Tibial artery (tissue), 4 donors: ENCODE measurements around the gene GRM8.

Experiments
- DNase-seq, 2 donors: peaks; one replicate each; pipeline ENCODE4 v3.0.0-alpha.2; 2019
- H3K27ac ChIP-seq, 2 donors: fragments of 200-600 bp; sonication (generic) in 1 of 2; 1 replicate in 1 of 2; 2 replicates in 1 of 2; pipeline ENCODE4 v1.5.1; 2018 to 2019; ENCODE audit warnings: mild to moderate bottlenecking in 1 of 2
- H3K27me3 ChIP-seq, 2 donors: fragments of 200-600 bp; sonication (generic) in 1 of 2; one replicate each; pipeline versions ENCODE4 v1.5.1 to v1.6.0; 2016 to 2019
- H3K36me3 ChIP-seq, 3 donors: fragments of 200-600 bp; sonication (generic) in 2 of 3; one replicate each; pipeline ENCODE4 v1.5.1; 2016 to 2019; ENCODE audit warnings: mild to moderate bottlenecking in 2 of 3
- H3K4me1 ChIP-seq, 4 donors: fragments of 200-600 bp; sonication (generic) in 2 of 4; 1 replicate in 3 of 4; 2 replicates in 1 of 4; pipeline ENCODE4 v1.5.1; 2016 to 2019
- H3K4me3 ChIP-seq, 2 donors: fragments of 200-600 bp; sonication (generic) in 1 of 2; 1 replicate in 1 of 2; 2 replicates in 1 of 2; pipeline ENCODE4 v1.5.1; 2018 to 2019; ENCODE audit warnings: mild to moderate bottlenecking in 2 of 2
- H3K9me3 ChIP-seq, 3 donors: fragments of 200-600 bp; sonication (generic) in 1 of 3; one replicate each; pipeline ENCODE4 v1.5.1; 2016 to 2019
- CTCF ChIP-seq, 2 experiments: fragments of 200-600 bp in 1 of 2; fragments of 450-650 bp in 1 of 2; IDR thresholded peaks; one replicate each; pipeline ENCODE4 v1.5.1; 2017 to 2019; ENCODE audit warnings: antibody characterized with exemption in 2 of 2, mild to moderate bottlenecking in 1 of 2, moderate library complexity in 1 of 2
- intact Hi-C: fragments of 100-400 bp; cut with DNase I; formaldehyde crosslinking; loops from one replicate; pipeline ENCODE4 v1.15.0; 2023; ENCODE audit warnings: low total_unique reads

GRM8 gene

GRCh38 chr7:126699707-126700106, 553.0 kb downstream of the GRM8 start:
- Histone ChIP-seq H3K9me3 (no peaks in the 10 kb centered on the region), H3K4me1 (no peaks in the 10 kb centered on the region), H3K27ac (no peak overlapping the region), H3K4me3 (no peak overlapping the region), H3K36me3 (no peaks in the 10 kb centered on the region), H3K27me3 (no peaks in the 10 kb centered on the region)
- intact Hi-C loops: no loop called here
- no peak for DNase-seq
- TF ChIP-seq CTCF (IDR thresholded peaks at IDR 0.05): no peak

DNA sequence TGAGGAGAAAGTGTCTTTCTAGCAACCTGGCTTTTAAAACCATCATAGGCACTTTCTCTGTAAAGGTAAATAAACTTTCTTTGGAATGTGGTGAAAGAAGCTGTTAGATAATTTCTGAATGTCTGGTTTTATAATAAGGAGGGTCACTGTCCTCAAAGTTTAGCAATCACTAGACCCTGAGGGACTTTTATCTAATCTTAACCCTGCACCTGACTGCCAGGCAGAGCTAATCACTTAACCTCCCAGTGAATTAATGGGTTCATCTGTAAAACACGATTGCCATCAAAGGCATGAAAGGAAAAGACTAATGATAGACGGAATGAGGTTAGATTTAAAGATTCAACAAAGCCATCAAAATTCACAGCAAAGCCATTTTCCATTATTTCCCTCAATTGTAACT, 553.8 kb downstream of the GRM8 start:
- H3K4me1 ChIP-seq: no peaks in the 10 kb centered on the region
- H3K36me3 ChIP-seq: no peaks in the 10 kb centered on the region
- H3K9me3 ChIP-seq: no peaks in the 10 kb centered on the region
- DNase-seq: no peak
- H3K4me3 ChIP-seq: no peak overlapping the region
- H3K27ac ChIP-seq: no peak overlapping the region
- H3K27me3 ChIP-seq: no peaks in the 10 kb centered on the region
- intact Hi-C loops: no loop called here
- no peak for TF ChIP-seq CTCF (IDR thresholded peaks at IDR 0.05)

- TF ChIP-seq CTCF (IDR thresholded peaks at IDR 0.05): no peak
- no peak for DNase-seq
- Histone ChIP-seq H3K36me3 (no peaks in the 10 kb centered on the region), H3K9me3 (no peaks in the 10 kb centered on the region), H3K27ac (no peak overlapping the region), H3K27me3 (no peaks in the 10 kb centered on the region), H3K4me1 (no peaks in the 10 kb centered on the region), H3K4me3 (no peak overlapping the region)
- intact Hi-C loops: no loop called here
These were observed 554.3 kb downstream of the GRM8 start for GRCh38 chr7:126698446-126698845.

- Histone ChIP-seq H3K27me3 (no peaks in the 10 kb centered on the region), H3K27ac (no peak overlapping the region), H3K4me1 (no peaks in the 10 kb centered on the region), H3K4me3 (no peak overlapping the region), H3K9me3 (no peaks in the 10 kb centered on the region), H3K36me3 (no peaks in the 10 kb centered on the region)
- intact Hi-C loops: no loop called here
- DNase-seq: no peak
- no peak for TF ChIP-seq CTCF (IDR thresholded peaks at IDR 0.05)
These were observed 556.3 kb downstream of the GRM8 start for GRCh38 chr7:126696256-126697038.

DNA sequence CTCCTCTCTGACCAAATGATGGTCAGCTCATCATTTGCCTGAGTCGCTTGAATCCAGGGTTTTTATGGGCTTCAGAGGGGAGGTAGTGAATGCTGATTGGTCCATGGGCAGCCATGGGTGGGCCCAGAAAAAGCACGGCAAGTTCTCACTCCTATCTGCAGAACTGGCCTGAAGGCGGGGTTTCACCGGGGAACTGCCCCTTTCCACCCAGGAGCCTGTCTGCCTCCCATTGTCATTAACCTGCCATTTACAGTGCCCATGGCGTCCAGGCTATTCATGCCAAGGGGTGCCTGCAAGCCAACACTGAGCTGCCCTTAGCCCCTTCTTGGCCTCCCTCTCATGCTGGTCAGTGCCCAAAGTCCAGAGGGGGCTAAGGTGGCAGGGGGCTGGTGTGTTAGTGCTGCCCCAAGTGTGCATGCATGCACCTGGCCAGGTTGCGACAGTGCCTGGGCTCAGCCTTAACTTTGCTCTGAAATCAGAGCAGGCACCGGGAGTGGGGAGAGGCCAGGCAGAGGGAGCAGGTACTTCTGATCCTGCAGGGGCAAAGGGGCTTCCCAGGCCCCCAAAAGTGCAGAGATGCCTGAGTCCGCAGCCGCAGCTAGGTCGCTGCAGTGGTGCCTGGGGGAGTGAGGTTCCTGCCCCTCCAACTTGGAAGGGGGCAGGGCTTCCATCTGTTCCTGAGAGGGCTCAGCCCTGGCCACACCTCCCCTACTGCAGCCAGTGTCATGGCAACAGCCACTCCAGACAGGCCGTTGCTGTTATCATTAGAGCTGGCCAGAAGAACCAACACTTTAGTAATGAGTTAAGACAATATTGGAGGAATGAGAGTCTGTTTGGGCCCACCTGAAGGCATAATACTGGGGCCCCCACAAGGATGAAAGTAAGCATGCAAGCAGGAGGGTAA, 561.6 kb downstream of the GRM8 start:
- intact Hi-C loops: no loop called here

More for the DNA sequence above, 561.6 kb downstream of the GRM8 start:
- TF ChIP-seq CTCF (IDR thresholded peaks at IDR 0.05): no peak
- no peak overlapping the region for H3K27ac ChIP-seq
- H3K27me3 ChIP-seq: no peaks in the 10 kb centered on the region
- DNase-seq: no peak
- H3K9me3 ChIP-seq: peaks cover 0 to 8% (median 0%) of the 10 kb centered on the region in 3 donors
- no peaks in the 10 kb centered on the region for H3K36me3 ChIP-seq
- H3K4me1 ChIP-seq: no peaks in the 10 kb centered on the region
- no peak overlapping the region for H3K4me3 ChIP-seq
